GM12801 (cell line): ENCODE data around the gene ACR.

Experiments used
- CTCF ChIP-seq: IDR thresholded peaks from one replicate; pipeline ENCODE4 v1.5.1; 2011; ENCODE audit warnings: control low read depth; ENCODE audit not compliant: insufficient read length; ENCODE audit errors: extremely low read depth

The ACR gene

GRCh38 chr22:50727678-50728522 lies 10.1 kb upstream of the ACR start:
- no peak for TF ChIP-seq CTCF

GRCh38 chr22:50728523-50728931 lies 9.5 kb upstream of the ACR start:
- no peak for TF ChIP-seq CTCF

GRCh38 chr22:50729391-50730012 lies 8.5 kb upstream of the ACR start:
- TF ChIP-seq CTCF: no peak

- no peak for TF ChIP-seq CTCF
Observed at GRCh38 chr22:50730013-50730891, 7.8 kb upstream of the ACR start.

- no peak for TF ChIP-seq CTCF
Observed at GRCh38 chr22:50730941-50731661, 6.9 kb upstream of the ACR start.

GRCh38 chr22:50731811-50732624 lies 6.0 kb upstream of the ACR start:
- no peak for TF ChIP-seq CTCF
